Globus pallidus (tissue), 1 donor: ENCODE results near the gene ISOC2.
A peak's percentile ranks its signal among the peaks of the same experiment; 100 is the strongest.
"Not testable (repeated sequence)": the region's sequence is repeated elsewhere in the genome, so short reads cannot be mapped to it uniquely, and the experiment has no call there.

Source experiments
- DNase-seq: peaks from one replicate; pipeline ENCODE4 v3.0.0-alpha.2; 2015; ENCODE audit warnings: low spot score

The ISOC2 gene

GRCh38 chr19:55461259-55461973, at the start of gene ISOC2:
Gene ISOC2, minus strand, starts transcription at chr19:55461642. Its CDS starts 5,156 bp downstream, at chr19:55456486.
- peak; percentile 100 for DNase-seq

GRCh38 chr19:55508120-55508519, 46.7 kb upstream of the ISOC2 start:
- no peak for DNase-seq

GRCh38 chr19:55504981-55505380, 43.5 kb upstream of the ISOC2 start:
- DNase-seq = no peak

- DNase-seq = no peak
Measured at GRCh38 chr19:55504252-55504603, 42.8 kb upstream of the ISOC2 start.

- peak; percentile 93 for DNase-seq
Measured at GRCh38 chr19:55503502-55504251, 42.2 kb upstream of the ISOC2 start.

GRCh38 chr19:55503157-55503501, 41.7 kb upstream of the ISOC2 start:
- DNase-seq = no peak

GRCh38 chr19:55502197-55502952, 40.9 kb upstream of the ISOC2 start:
- DNase-seq = no peak

GRCh38 chr19:55500368-55500952, 39.0 kb upstream of the ISOC2 start:
- DNase-seq = no peak

- no peak for DNase-seq
Measured at GRCh38 chr19:55498246-55498840, 36.9 kb upstream of the ISOC2 start.

- DNase-seq = no peak
Measured at GRCh38 chr19:55497763-55498162, 36.3 kb upstream of the ISOC2 start.

- not testable (repeated sequence) for DNase-seq
Measured at GRCh38 chr19:55496820-55497219, 35.4 kb upstream of the ISOC2 start.

- no peak for DNase-seq
Measured at GRCh38 chr19:55495646-55496349, 34.4 kb upstream of the ISOC2 start.

GRCh38 chr19:55494172-55494761, 32.8 kb upstream of the ISOC2 start:
- no peak for DNase-seq

- DNase-seq = no peak
Measured at GRCh38 chr19:55493645-55494171, 32.3 kb upstream of the ISOC2 start.

- DNase-seq = no peak
Measured at GRCh38 chr19:55493052-55493644, 31.7 kb upstream of the ISOC2 start.

GRCh38 chr19:55492362-55492944, 31.0 kb upstream of the ISOC2 start:
- no peak for DNase-seq

- DNase-seq = no peak
Measured at GRCh38 chr19:55491546-55492360, 30.3 kb upstream of the ISOC2 start.

- no peak for DNase-seq
Measured at GRCh38 chr19:55490478-55491432, 29.3 kb upstream of the ISOC2 start.
